ENCODE data around the gene HMX2.
"Not testable (repeated sequence)": the region's sequence is repeated elsewhere in the genome, so short reads cannot be mapped to it uniquely, and the experiment has no call there.

HMX2 gene

DNA sequence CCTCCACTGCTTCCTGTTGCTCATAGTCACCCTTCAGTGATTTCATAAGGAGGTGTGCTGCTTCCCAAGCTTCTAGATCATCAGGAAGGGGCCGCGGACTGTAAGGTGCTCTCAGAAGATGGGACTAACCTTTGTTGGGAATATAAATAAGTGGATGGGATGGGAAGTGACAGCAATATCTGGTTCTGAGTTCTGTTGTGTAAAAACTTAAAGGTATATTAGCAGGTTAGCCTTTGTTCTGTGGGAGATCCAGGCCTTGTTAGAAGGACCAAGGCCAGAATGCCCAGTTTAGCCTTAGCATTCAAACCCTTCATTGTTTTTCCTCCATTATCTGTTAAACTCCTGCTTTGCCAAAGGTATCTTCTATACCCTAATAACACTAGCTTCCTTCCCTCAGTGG is 18.7 kb downstream of the HMX2 start:
- TF ChIP-seq, protein P1, sequence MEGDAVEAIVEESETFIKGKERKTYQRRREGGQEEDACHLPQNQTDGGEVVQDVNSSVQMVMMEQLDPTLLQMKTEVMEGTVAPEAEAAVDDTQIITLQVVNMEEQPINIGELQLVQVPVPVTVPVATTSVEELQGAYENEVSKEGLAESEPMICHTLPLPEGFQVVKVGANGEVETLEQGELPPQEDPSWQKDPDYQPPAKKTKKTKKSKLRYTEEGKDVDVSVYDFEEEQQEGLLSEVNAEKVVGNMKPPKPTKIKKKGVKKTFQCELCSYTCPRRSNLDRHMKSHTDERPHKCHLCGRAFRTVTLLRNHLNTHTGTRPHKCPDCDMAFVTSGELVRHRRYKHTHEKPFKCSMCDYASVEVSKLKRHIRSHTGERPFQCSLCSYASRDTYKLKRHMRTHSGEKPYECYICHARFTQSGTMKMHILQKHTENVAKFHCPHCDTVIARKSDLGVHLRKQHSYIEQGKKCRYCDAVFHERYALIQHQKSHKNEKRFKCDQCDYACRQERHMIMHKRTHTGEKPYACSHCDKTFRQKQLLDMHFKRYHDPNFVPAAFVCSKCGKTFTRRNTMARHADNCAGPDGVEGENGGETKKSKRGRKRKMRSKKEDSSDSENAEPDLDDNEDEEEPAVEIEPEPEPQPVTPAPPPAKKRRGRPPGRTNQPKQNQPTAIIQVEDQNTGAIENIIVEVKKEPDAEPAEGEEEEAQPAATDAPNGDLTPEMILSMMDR (conservative IDR thresholded peaks at IDR 0.05) = no peak
- H3K27ac ChIP-seq = no peak overlapping the region

DNA sequence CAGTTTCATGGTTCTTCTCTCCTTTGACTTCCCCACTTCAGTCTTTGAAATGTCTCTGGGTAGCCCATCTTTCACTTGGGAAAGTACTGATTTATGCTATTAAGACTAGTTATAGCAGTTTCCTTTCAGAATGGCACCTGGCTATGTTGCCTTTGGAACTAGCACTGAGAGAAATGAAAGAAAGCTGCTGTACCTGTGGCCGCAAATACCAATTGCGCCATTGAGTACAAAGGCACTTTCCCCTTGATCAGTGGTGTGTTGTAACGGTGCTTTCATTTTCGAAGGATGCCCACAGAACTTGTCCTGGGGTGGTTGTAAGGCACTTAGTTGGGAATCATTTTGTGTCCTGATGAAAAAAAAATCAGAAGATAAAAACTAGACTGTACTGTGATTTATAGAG is 23.0 kb downstream of the HMX2 start:
- TF ChIP-seq, protein P1 (conservative IDR thresholded peaks at IDR 0.05) = no peak
- H3K27ac ChIP-seq = no peak overlapping the region

DNA sequence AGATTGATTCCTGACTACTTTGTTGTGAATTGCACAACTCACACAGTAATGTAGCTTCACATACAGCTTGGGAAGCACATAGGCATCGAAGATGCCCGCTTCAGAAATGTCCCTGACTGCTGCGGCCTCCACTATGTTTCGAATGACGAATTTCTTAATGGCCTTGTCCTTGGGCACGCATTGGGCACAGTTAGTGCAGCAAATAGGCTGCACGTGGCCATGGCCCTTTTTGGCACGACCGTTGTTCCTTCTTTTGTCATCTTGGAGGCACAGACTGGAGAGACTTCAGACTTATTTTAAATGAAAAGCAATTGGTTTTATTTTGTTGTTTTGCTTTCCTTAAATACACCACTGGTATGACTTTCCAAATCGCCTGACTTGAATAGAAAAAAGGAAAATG is 23.7 kb downstream of the HMX2 start:
- not testable (repeated sequence) for H3K27ac ChIP-seq

DNA sequence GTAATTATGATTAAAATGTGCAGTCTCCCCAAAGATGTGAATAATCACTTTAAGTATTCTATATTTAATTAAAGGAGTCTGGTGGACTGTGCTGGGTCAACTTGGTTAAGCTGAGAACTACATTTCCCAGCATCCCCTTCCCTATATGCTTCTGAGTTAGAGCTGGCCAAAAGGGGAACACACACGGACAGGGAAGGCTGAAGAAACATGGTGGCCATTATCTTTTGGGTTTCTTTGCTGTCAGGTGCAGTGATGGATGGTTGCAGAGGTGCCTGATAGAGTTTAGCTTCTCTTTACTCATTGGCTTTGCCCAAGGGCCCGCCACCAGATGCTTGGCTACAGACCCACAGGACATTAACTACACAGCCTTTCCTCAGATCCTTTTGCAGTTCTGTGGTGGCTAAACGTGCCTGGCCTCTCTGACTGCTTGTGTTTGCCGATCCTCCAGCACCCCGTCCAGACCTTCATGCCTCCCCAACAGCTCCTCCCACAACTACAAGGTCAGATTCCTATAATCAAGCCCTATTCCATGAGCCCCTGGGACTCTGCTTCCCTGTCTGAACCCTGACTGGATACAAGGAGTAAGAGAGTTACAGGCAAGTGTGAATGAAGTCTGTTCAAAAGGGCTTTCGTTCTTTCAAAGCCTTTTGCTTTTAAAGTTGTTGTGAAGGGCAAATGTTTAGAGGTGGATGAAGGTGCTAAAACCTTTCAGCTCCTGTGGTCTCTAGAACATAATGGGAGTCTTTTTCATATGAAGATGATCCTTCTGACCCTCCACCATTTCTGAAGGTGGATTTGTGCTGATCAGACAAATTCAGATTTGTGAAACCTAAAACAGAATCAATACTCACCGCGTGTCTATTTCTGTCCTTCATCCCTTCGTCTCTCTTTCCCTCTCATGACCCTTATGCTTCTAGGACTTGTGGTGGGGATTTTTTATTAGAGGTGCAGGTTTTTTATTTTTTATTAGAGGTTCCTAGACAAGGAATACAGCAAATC is 27.8 kb downstream of the HMX2 start:
- H3K27ac ChIP-seq = no peak overlapping the region
- TF ChIP-seq, protein P1 (conservative IDR thresholded peaks at IDR 0.05) = no peak

DNA sequence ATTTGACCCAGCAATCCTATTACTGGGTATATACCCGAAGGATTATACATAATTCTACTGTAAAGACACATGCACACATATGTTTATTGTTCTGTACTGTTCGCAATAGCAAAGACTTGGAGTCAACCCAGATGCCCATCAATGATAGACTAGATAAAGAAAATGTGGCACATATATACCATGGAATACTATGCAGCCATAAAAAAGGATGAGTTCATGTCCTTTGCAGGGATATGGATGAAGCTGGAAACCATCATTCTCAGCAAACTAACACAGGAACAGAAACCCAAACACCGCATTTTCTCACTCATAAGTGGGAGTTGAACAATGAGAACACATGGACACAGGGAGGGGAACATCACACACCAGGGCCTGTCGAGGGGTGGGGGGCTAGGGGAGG is 30.5 kb downstream of the HMX2 start:
- H3K27ac ChIP-seq = not testable (repeated sequence)

DNA sequence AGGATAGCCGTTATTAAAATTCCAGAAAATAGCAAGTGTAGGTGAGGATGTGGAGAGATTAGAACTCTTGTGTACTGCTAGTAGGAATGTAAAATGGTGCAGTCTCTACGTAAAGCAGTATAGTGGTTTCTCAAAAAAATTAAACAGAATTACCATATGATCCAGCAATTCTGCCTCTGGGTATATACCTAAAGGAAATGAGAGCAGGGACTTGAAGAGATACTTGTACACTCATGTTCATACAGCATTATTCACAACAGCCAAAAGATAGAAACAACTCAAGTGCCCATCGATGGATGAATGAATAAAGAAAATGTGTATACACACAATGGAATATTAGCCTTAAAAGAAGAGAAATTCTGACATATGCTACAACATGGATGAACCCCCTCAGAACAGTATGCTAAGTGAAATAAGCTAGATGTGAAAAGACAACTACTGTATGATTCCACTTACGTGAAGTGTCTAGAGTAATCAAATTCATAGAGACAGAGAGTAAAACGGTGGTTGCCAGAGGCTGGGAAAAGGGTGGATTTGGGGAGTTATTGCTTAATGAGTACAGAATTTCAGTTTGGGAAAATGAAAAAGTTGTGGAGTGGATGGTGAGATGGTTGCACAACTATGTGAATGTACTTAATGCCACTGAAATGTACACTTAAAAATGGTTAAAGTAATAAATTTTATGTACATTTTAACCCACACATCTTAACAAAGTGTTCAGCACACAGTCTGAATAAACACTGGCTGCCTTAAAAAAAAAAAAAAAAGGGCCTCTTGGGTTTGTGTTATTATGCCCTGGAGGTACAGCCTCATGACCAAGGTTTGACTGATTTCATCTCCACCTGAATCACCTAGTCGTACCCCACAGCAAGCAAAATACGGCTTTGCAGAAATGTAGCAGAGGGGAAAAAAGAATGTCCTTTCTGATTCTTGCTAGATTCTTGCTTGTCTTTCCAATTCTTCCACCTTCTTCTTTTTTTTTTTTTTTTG is 32.5 kb downstream of the HMX2 start:
- TF ChIP-seq, protein P1 (conservative IDR thresholded peaks at IDR 0.05) = no peak
- H3K27ac ChIP-seq = peak overlapping the region; percentile 7; the same call in 1 of the 2 replicates

DNA sequence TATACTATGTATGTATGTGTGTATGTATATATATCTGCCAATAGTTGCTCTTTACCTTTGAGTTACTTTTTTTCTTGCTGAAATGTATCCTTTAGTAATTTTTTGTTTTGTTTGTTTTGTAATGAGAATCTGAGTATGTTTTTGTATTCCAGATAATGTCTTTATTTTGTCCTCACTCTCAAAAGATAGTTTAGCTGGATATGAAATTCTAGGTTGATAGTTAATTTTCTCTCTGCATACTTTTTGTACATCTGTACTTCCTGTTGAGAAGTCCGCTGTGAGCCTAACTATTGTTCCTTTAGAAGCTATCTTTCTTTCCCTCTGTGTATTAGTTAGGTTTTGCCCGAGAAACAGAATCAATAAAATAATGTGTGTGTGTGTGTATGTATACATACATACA is 35.8 kb downstream of the HMX2 start:
- TF ChIP-seq, protein P1 (conservative IDR thresholded peaks at IDR 0.05) = no peak
- H3K27ac ChIP-seq = no peak overlapping the region

DNA sequence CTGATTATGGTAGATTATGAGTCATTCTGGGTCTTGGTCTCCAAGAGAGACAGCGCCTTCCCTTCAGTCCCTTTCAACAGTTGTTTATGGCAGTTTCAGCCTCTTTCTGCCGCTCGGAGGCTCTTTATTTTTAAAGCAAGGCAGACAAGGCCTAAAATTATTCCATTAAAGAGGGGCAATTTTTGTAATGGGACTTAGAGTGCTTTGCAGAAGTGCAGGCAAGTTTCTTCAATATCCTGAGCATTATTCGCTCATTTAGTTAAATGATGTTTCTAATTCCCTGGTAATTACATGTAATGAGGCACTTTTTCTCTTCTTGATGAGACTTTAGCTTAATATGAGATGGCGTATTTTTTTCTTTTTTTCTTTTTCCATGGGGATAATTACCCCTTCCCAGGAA is 39.8 kb downstream of the HMX2 start:
- TF ChIP-seq, protein P1 (conservative IDR thresholded peaks at IDR 0.05) = no peak
- no peak overlapping the region for H3K27ac ChIP-seq

Measured in VCaP (cell line).